LNCAP (cell line): ENCODE measurements around the gene RET.

Source experiments
- TF ChIP-seq, protein P1 (sequence below): fragments of 450-650 bp; IDR thresholded peaks from 2 replicates; pipeline ENCODE4 v1.5.1; 2017; ENCODE audit warnings: mild to moderate bottlenecking

RET gene

DNA sequence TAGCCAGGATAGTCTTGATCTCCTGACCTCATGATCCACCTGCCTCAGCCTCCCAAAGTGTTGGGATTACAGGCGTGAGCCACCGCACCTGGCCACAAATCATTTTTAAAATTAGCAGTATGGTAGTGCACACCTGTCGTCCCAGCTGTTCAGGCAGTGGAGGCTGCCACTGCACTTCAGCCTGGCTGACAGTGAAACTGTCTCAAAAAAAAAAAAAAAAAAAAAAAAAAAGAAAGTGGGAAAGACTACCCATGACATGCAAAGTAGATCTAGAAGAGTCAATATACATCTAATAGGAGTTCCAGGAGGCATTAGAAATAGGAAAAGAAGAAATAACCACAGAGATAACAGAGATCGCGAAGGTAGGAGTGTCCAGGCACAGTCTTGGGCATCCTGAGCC lies 64.6 kb downstream of the RET start:
- TF ChIP-seq, protein P1, sequence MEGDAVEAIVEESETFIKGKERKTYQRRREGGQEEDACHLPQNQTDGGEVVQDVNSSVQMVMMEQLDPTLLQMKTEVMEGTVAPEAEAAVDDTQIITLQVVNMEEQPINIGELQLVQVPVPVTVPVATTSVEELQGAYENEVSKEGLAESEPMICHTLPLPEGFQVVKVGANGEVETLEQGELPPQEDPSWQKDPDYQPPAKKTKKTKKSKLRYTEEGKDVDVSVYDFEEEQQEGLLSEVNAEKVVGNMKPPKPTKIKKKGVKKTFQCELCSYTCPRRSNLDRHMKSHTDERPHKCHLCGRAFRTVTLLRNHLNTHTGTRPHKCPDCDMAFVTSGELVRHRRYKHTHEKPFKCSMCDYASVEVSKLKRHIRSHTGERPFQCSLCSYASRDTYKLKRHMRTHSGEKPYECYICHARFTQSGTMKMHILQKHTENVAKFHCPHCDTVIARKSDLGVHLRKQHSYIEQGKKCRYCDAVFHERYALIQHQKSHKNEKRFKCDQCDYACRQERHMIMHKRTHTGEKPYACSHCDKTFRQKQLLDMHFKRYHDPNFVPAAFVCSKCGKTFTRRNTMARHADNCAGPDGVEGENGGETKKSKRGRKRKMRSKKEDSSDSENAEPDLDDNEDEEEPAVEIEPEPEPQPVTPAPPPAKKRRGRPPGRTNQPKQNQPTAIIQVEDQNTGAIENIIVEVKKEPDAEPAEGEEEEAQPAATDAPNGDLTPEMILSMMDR: no peak

GRCh38 chr10:43145311-43145710 lies 68.4 kb downstream of the RET start:
- TF ChIP-seq, protein P1: no peak

GRCh38 chr10:43151371-43151770 lies 74.5 kb downstream of the RET start:
- TF ChIP-seq, protein P1: no peak

DNA sequence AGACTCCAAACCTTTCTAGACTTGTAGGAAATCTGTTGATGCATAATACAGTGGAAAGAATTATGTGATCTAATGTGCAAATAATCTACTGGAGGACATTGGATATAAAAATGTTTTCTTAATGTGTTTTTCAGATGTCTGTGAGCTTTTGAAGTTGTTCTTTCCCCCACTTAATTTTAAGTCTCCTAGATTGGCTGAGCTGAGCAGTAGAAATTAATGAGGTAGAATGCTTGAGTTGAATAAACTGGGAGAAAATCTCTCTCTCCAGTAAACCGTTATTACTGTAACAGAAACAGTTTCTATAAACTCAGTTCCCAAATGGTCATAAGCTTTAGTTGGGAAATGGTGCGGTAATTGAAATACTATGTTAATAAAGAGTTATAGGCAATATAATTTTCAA lies 77.0 kb downstream of the RET start:
- TF ChIP-seq, protein P1: no peak

DNA sequence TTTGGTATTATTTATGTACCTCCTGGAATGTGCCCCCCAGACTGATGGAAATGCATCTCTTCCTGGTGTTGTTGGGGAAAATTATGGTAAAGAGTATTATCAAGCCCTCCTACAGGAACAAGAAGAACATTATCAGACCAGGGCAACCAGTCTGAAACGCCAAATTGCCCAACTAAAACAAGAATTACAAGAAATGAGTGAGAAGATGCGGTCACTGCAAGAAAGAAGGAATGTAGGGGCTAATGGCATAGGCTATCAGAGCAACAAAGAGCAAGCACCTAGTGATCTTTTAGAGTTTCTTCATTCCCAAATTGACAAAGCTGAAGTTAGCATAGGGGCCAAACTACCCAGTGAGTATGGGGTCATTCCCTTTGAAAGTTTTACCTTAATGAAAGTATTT lies 78.4 kb downstream of the RET start:
- TF ChIP-seq, protein P1: no peak

GRCh38 chr10:43155741-43156140 lies 78.9 kb downstream of the RET start:
- TF ChIP-seq, protein P1: no peak

DNA sequence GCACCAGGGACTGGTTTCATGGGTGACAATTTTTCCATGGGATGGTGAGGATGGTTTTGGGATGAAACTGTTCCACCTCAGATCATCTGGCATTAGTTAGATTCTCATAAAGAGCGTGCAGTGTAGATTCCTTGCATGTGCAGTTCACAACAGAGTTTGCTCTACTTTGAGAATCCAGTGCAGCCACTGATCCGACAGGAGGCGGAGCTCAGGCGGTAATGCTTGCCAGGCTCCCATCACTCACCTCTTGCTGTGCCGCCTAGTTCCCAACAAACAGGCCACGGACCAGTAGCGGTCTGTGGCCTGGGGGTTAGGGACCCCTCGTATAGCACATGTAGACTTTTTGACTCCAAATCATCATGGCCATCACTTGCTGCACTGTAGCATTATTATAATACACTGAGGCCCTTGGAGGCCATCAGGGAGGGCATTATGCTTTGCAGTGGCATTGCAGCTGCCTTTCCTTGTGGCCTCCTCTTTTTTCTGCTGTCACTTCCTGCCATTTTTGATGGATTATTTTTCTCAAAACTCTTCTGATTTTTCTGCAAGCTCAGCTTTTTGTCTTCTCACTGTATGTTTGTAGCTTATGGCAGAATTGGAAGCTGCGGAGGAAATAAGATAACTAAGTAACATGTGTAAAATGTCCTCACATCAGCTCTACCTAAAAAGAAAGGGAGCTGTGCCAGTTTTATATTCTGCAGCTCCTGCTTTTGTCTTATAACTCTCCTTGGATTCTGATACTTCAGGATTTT lies 79.9 kb downstream of the RET start:
- TF ChIP-seq, protein P1: no peak

- TF ChIP-seq, protein P1: no peak
These were observed 81.8 kb downstream of the RET start for GRCh38 chr10:43158636-43159035.
